GM06990 (cell line): ENCODE results near the gene MTNR1A.

Experiments
- DNase-seq: peaks from one replicate; pipeline ENCODE4 v3.0.0-alpha.2; 2011; ENCODE audit not compliant: insufficient read length; ENCODE audit errors: extremely low read depth
- H3K27me3 ChIP-seq: replicated peaks from 2 replicates; pipeline ENCODE4 v1.6.0; 2011; ENCODE audit warnings: low read length; ENCODE audit not compliant: control insufficient read depth, insufficient read depth
- H3K36me3 ChIP-seq: 2 replicates; pipeline ENCODE4 v1.5.1; 2011; ENCODE audit warnings: low read length; ENCODE audit not compliant: control insufficient read depth, insufficient read depth
- H3K4me3 ChIP-seq: replicated peaks from 2 replicates; pipeline ENCODE4 v1.5.1; 2011; ENCODE audit warnings: low read depth, mild to moderate bottlenecking, control low read depth, low read length
- CTCF ChIP-seq: IDR thresholded peaks from 2 replicates; pipeline ENCODE4 v1.5.1; 2011; ENCODE audit warnings: low read length, control low read depth, mild to moderate bottlenecking, inconsistent platforms; ENCODE audit not compliant: insufficient read depth, poor library complexity, severe bottlenecking

MTNR1A gene

GRCh38 chr4:186554914-186555827, at the start of gene MTNR1A:
Gene MTNR1A (minus strand): TSS chr4:186555567. CDS start chr4:186555365, 202 bp downstream.
- H3K27me3 ChIP-seq, result no peaks in the 10 kb centered on the region
- H3K36me3 ChIP-seq, result no peaks in the 10 kb centered on the region
- no peak for TF ChIP-seq CTCF
- no peak for DNase-seq
- H3K4me3 ChIP-seq, result no peak within 1 kb of the TSS

GRCh38 chr4:186604124-186604807, 48.9 kb upstream of the MTNR1A start:
- no peak for DNase-seq
- no peak for TF ChIP-seq CTCF
- Histone ChIP-seq H3K27me3 (no peaks in the 10 kb centered on the region), H3K4me3 (no peak overlapping the region), H3K36me3 (no peaks in the 10 kb centered on the region)

- no peak for DNase-seq
- Histone ChIP-seq H3K27me3 (no peaks in the 10 kb centered on the region), H3K4me3 (no peak overlapping the region), H3K36me3 (no peaks in the 10 kb centered on the region)
- TF ChIP-seq CTCF, result no peak
Observed at GRCh38 chr4:186602978-186603377, 47.6 kb upstream of the MTNR1A start.

GRCh38 chr4:186599483-186599882, 44.1 kb upstream of the MTNR1A start:
- H3K4me3 ChIP-seq, result no peak overlapping the region
- no peak for TF ChIP-seq CTCF
- no peaks in the 10 kb centered on the region for H3K36me3 ChIP-seq
- H3K27me3 ChIP-seq, result no peaks in the 10 kb centered on the region
- DNase-seq, result no peak

- Histone ChIP-seq H3K4me3 (no peak overlapping the region), H3K36me3 (no peaks in the 10 kb centered on the region), H3K27me3 (no peaks in the 10 kb centered on the region)
- no peak for DNase-seq
- TF ChIP-seq CTCF, result no peak
Observed at GRCh38 chr4:186598686-186599085, 43.3 kb upstream of the MTNR1A start.
